Activated naive CD4-positive, alpha-beta T cell treated with Interleukin-2 at 50 U/mL for 16 hours (primary cell): ENCODE measurements around the gene CAPN7.

Experiments
- DNase-seq: peaks from one replicate; pipeline ENCODE4 v3.0.0-alpha.2; 2020

Gene CAPN7

DNA sequence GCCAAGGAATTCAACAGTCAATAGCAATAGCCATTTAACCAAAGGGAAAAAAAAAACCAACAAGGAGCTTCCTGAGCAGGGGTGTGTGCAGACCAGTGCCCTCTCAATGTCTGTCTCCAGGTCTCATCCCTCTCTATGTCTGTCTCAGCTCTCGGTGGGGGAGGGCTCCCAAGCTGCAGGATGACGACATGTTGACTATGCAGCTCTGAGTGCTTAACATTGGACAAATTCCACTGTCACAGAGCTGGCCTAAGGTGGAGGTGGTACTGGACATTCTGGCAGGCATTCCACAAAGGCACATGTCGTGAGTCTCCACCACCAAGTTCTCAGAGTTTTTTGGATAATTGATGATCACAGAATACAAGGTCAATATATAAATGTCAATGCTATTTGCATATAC lies 2.0 kb upstream of the CAPN7 start:
- DNase-seq, result no peak

DNA sequence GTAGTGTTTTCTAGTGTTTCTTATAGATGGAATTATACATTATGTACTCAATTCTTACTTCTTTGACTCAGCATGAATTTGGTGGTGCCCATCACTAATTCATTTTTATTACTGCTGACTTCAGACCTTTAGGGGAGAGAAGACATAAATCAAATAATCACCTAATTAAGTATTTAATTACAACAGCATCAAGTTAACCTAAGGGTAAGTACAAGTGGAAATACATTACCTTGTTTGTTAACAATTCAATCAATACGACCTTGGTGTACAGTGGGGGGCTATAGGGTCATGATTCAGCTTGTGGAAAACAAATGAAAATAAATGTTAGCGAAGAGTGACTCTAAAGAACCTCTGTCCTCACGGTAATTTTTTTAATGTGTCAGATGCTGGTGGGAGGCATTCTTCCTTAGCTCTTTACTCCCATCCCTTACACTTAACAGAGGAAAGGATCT lies 538 bp upstream of the CAPN7 start:
- no peak for DNase-seq

DNA sequence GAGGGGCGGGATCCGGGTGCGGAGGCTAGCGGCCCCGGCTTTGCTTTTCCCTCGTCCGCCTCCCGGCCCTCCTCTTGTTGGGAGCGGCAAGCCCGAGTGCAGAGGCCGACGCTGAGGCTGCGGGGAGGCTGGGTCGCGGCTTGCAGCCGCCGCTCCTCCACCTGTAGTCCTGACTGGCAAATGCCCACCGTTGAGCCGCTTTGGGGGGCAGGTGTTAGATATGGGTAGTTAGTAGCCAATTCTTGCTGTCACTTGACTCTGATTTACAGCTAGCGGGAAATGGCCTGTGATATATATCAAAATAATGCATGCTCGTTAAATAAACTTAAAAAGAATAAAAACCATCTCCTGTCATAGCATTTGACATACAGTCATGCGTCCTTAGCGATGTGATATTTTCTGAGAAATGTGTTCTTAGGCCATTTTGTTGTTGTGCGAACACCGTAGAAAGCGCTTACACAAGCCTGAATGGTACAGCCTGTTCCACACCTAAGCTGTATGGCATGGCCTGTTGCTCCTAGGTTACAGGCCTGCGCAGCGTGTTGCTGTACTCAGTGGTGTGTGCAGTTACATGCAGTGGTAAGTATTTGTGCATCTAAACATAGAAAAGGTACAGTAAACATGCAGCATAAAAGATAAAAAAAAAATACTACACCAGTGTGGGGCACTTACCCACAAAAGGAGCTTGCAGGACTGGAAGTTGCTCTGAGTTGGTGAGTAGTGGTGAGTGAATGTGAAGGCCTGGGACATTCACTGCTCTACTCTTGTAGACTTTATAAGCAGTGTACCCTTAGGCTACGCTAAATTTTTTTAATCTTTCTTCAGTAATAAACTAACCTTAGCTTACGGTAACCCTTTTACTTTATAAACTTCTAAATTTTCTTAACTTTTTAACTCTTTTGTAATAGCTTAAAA lies 873 bp downstream of the CAPN7 start:
- peak; percentile 23 for DNase-seq

DNA sequence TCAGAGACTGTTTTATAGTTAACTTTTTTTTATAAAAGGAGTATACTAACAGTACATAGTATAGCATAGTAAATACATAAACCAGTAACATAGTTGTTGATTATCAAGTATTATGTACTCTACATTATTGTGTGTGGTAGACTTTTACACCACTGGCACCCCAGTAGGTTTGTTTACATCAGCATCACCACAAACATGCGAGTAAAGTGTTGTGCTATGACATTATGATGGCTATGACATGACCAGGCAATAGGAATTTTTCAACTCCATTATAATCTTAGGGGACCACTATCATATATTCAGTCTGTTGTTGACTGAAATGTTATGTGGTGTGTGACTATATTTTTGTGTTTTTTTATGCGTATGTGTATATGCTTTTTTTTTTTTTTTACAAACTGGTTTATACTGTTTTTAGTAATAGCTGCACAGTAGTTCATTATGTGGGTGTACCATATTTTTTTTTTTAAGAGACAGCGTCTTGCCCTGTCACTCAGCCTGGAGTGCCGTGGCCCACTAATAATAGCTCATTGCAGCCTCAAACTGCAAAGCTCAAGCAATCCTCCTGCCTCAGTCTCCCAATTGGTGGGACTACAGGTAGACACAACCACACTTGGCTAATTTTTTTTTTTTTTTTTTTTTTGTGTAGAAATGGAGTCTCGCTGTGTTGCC lies 1.9 kb downstream of the CAPN7 start:
- DNase-seq, result no peak

DNA sequence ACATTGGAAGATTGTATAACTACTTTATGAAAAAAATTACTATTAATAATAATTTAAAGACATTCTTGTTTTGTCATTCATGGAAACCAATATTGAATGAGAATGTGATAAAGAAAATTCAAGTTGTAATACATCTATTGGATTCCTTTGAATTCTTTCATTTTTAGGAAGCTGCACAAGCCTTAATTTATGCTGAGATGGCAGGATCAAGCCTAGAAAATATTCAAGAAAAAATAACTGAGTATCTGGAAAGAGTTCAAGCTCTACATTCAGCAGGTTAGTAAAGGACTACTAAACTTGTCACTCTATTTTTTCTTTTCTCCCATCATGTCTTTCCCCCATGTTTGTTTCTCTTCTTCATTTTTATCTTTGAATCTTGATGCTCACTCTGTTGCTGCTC lies 5.9 kb downstream of the CAPN7 start:
- no peak for DNase-seq

DNA sequence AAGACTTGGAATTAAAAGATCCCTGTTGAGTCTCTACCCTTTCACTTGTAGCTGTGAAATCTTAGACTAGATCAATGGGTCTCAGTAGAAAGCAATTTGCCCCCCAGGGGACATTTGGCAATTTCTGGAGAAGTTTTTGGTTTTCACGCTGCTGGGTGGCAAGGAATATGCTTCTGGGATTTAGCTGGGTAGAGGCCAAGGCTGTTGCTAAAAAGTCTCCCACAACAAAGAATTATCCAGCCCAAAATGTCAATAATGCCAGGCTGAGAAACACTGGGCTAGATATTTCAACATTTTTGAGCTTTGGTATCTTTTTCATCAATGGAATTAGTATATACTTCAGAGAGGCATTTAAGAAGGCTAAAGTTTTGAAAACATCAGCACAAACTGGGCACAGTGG lies 8.7 kb downstream of the CAPN7 start:
- no peak for DNase-seq

DNA sequence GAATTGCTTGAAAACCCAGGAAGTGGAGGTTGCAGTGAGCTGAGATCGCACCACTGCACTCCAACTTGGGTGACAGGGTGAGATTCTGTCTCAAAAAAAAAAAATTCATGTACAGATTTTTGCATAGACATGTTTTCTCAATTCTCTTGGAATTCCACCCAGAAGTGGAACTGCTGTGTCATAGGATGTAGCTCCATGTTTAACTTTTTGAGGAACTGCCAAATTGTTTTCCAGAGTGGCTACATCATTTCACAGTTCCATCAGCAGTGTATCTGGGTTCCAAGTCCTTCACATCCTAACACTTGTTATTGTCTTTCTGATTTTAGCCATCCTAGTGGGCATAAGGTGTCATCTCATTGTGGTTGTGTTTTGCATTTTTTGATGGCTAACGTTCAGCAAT lies 9.9 kb downstream of the CAPN7 start:
- DNase-seq, result no peak

DNA sequence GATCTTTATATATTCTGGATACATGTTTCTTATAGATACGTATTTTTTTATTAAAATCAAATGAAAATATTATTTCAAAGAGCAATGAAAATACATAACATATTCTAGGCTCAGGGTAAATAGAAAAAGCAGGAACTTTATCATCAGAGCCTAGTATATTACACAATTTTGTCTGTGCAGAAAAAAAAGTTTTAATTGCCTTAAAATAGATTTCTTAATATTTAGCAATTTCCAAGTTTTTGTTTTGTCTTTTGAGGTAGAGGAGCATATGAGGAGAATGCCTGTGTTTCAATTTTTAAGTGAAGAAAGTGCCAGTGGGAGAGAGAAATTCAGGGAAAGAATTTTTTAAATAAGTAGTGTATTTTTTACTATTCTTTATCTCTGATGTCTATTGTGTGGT lies 10.5 kb downstream of the CAPN7 start:
- DNase-seq, result no peak

DNA sequence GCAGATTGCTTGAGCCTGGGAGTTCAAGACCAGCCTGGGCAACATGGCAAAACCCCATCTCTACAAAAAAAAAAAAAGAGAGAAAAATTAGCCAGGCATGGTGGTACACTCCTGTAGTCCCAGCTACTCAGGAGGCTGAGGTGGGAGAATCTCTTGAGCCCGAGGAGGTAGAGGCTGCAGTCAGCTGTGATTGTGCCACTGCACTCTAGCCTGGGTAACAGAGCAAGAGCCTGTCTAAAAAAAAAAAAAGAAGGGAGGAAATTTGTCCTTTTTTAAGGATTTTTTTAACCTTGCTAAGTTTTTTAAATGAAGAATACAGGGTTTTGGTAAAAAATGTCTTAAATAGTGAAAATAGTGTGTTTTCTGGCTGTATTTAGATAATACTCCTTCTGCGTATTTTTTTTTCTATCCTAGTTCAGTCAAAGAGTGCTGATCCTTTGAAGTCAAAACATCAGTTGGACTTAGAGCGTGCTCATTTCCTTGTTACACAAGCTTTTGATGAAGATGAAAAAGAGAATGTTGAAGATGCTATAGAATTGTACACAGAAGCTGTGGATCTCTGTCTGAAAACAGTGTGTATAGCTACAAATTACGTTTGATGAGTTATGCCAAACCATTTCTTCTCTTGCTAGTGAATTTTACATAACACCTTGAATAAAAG lies 11.1 kb downstream of the CAPN7 start:
- DNase-seq, result no peak

DNA sequence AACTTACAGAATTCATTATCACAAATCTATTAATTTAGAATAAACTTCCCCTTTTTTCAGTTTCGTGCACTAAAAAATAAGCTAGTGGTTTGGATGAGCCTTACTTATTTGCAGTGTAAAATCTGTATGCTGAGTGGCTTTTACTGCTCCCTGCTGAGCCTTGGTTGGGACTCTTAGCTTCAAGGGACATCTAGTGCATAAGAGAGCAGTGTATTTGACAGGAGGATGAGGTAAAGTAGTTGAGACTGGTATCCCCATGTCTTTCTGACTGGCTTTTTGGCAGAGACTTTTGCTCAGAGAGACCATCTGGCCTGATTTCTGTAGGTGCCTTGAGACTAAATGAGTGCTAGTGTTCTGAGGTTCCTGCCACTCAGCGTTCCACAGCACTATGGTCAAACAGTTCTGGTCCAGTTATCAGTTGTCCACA lies 11.8 kb downstream of the CAPN7 start:
- no peak for DNase-seq

DNA sequence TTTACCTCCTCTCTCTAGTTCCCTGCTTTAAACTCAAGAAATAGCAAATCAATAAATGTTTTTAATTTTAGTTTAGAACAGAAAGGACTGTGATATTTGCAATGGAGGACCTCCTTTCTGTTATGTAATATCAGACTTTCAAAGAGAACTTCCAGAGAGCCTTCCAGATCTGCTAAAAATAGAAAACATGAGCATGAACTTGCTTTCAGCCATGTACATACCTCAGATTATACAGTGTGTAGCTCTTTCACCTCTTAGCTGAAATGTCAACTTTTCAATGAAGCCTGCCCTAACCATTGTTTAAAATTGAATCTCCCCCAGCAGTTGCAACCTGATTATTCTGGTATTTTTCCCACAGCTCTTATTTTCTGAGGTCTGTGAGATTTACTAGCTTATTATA lies 12.6 kb downstream of the CAPN7 start:
- no peak for DNase-seq

DNA sequence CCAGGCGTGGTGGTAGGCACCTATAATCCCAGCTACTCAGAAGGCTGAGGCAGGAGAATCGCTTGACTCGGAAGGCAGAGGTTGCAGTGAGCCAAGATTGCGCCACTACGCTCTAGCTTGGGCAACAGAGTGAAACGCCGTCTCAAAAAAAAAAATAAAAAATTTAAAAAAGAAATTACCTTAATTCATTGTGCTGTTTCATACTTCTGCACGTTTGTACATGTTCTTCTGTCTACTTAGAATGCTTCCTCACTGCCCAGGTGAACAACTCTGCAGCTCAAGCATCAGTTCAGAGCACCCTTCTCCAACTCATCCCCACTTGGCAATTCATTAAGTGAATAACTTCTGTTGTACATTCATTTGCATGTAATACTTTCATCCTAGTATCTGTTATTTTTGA lies 14.0 kb downstream of the CAPN7 start:
- DNase-seq, result no peak

DNA sequence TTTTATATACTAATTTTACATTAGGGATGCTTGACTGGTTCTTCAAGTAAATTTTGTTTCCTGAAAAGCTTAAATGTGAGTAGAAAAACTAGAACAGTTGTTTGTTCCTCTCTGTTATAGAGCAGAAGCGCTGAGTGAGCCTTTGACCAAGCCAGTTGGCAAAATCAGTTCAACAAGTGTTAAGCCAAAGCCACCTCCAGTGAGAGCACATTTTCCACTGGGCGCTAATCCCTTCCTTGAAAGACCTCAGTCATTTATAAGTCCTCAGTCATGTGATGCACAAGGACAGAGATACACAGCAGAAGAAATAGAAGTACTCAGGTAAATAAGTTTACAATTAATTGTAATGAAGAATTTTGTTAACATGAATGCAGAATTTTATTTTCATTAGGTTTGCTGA lies 14.6 kb downstream of the CAPN7 start:
- DNase-seq, result no peak

DNA sequence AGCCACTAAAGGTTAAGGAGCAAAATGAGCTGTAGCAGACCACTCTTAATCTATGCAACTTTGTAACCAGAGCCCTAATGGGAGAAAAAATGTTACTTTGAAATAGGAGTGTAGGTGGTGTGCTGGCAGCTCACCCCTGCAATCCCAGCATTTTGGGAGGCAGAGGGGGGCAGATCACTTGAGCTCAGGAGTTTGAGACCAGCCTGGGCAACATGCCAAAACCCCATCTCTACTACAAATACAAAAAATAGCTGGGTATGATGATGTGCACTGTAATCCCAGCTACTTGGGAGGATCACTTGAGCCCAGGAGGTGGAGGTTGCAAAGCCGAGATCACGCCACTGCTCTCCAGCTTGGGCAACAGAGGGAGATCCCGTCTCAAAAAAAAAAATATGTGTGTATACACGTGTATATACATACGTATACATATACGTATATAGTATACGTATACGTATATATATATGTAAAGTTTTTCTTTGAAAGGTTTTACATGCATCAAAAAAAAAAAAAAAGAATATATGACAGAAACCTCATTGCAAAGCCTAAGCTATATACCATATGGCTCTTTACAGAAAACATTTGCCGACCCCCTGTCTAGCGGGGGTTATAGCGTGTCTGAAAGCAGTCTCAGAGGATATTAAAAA lies 15.7 kb downstream of the CAPN7 start:
- no peak for DNase-seq

DNA sequence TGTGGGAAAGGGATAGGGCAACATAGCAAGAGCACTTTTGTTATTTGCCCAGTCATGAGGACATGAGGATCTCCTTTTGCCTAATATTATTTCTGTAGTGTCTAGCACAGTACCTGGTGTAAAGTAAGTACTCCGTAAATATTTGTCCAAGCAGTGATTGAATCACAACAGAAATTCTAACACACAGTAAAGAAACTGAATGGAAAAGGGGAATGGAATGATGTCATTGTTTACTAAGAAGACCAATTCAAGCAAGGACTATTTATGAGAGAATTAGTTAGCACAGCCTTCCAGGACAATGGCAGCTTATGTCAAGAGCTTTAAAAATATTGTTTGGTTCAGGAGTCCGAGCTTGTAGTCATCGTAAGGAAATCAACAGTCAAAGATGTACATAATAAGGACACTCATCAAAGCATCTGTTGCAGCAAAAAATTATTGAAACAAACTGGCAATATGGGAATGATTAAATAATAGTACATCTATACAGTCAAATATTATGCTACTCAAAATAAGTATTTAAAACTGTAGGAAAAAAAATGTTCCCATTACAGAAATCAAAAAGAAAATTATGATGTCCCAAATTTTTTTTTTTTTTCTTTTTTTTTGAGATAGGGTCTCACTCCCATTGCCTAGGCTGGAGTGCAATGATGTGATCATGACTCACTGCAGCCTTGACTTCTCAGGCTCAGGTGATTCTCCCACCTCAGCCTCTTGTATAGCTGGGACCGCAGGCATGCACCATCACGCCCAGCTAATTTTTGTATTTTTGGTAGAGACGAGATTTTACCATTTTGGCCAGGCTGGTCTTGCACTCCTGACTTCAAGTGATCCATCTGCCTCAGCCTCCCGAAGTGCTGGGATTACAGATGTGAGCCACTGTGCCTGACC lies 17.9 kb downstream of the CAPN7 start:
- DNase-seq, result no peak

DNA sequence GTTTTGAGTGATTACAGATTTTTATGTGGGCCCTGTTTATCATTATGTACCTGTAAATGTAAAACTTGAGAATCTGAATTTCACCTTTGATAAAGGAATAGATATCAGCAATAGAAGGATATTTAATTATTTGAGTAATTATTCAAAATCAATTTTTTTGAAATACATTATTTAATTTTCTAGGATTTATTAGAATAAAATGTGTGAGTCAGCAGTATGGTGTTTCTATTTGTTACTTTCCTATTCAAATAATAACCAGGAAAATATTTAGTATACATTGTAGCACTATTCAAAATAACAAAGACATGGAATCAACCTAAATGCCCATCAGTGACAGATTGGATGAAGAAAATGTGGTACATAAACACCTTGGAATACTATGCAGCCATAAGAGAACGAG lies 22.1 kb downstream of the CAPN7 start:
- no peak for DNase-seq

DNA sequence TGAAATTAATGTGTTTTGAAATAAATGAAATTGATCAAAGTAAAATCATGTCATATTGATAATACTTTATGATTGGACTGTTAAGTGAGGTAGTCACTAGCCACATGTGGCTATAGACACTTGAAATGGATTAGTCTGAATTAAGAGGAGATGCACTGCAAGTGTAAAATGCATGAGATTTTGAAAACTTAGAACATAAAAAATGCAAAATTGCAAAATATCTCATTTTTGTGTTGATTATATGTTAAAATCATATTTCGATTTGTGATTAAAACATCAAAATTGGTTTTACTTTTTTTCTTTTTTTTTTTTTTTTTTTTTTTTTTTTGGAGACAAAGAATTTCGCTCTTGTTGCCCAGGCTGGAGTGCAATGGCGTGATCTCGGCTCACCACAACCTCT lies 23.2 kb downstream of the CAPN7 start:
- no peak for DNase-seq

DNA sequence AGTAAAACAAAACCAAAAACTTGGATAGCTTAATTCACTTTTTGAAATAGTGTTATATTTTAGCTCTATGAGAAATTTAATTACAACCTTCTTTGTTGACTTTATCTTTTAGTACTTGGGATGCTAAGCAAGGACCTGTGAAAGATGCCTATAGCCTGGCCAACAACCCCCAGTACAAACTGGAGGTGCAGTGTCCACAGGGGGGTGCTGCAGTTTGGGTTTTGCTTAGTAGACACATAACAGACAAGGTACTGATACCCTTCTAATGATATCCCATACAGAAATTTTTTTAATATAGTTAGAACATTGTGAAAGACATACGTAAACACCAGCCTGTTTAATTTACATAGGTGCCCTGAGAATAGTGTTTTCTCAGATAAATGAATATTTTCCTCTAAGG lies 35.3 kb downstream of the CAPN7 start:
- peak; percentile 58 for DNase-seq

DNA sequence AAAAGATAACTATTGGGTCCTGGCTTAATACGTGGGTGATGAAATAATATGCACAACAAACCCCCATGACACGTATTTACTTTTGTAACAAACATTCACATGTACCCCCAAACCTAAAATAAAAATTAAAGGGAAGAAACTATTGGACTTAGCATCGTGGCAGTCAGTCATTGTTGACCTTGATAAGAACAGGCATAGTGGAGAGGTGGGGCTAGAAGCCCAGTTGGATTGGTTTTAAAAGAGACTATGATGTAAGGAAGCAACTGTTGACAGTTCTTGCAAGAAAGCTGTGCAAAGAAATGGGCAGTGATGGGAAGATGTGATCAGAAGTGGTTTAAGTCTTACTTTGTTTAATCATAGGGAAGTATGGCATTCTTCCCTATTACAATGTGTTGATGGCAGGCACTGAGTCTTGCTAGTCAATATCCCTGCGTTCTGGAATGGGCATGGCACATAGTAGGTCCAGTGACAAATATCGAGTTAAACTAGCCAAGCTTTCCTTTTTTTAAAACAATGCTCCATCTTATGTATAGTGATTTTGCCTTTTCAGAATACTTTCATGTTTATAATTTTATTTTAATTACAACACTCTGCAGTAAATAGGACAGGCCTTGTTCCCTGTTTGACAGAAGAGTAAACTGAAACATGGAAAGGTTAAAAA lies 37.9 kb downstream of the CAPN7 start:
- no peak for DNase-seq

DNA sequence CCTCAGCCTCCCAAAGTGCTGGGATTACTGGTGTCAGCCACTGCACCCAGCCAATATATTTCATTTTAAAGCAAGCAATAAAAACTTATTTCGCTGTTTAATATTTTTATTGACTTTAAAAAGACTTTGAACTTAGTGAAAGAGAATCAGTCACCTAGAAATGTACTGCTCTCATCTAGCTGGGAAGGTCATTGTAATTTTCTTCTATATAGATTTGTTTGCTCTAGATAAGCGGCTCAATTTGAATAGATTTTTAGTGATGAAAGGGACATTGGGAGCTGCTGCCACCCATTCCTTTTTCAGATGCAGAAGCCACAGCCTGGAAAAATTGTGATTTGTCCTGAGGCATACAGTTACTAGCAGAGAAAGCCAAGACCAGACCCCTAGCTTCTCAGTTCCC lies 40.1 kb downstream of the CAPN7 start:
- no peak for DNase-seq

DNA sequence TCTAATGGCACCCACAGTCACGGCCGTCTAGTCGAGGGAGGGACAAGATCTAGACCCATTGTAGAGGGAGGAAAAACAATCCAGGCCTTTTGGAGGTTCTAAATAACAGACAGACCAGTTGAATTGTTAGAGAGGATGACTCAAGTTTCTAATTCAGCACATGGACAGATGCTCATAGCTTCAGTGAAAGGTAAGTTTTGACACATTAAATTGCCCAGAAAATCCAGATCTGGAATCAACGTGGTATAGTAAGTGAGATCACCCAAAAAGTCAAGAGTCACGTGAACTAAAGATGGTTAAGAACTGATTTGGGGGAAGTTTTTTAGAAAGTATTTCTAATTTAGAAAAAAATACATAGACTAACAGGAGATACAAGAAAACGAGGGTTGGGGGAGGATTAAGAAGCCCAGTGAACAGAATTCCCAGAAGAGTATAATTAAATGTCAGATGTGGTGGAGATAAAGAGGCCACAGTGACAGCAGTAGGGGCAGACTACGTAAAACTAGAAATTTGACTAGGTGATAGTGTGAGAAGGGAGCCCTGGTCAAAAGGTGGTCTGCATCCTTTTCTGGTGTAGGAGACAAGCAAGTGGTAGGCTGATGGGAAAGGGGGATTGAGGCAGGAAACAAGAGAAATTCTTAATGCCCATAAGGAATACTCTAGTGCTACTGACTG lies 47.1 kb downstream of the CAPN7 start:
- DNase-seq, result no peak
